DND-41 (cell line): ENCODE data around the gene GABRR2.

Experiments used
- ATAC-seq: fragments of 200-7000 bp; cut with Tn5 transposase; 3 replicates; pipeline ENCODE4 v1.9.1; 2021; ENCODE audit warnings: low read depth; ENCODE audit not compliant: insufficient read depth
- DNase-seq: peaks from one replicate; pipeline ENCODE4 v3.0.0-alpha.2; 2020
- H2AFZ ChIP-seq: 2 replicates; pipeline ENCODE4 v1.6.0; 2012; ENCODE audit warnings: low read depth, low read length
- H3K27ac ChIP-seq: 2 replicates; pipeline ENCODE4 v1.5.1; 2012; ENCODE audit warnings: low read length, inconsistent platforms
- H3K27me3 ChIP-seq: fragments of 200-600 bp; sonication (generic); 2 replicates; pipeline ENCODE4 v1.6.0; 2012; ENCODE audit warnings: low read length, mild to moderate bottlenecking, inconsistent platforms; ENCODE audit not compliant: insufficient read depth, poor library complexity
- H3K36me3 ChIP-seq: 2 replicates; pipeline ENCODE4 v1.5.1; 2012; ENCODE audit warnings: low read length, inconsistent platforms; ENCODE audit not compliant: insufficient read depth
- H3K4me1 ChIP-seq: 2 replicates; pipeline ENCODE4 v1.5.1; 2012; ENCODE audit warnings: mild to moderate bottlenecking, low read length; ENCODE audit not compliant: insufficient read depth
- H3K4me2 ChIP-seq: 2 replicates; pipeline ENCODE4 v1.6.0; 2012; ENCODE audit warnings: mild to moderate bottlenecking, moderate library complexity, low read length, inconsistent platforms; ENCODE audit not compliant: insufficient read depth
- H3K4me3 ChIP-seq, 2 experiments: fragments of 200-600 bp in 1 of 2; shearing (Covaris generic) in 1 of 2; 2 replicates each; pipeline ENCODE4 v1.5.1; 2012 to 2016; ENCODE audit warnings: inconsistent platforms in 2 of 2, low read length in 2 of 2, mild to moderate bottlenecking in 2 of 2, low read depth in 1 of 2, moderate library complexity in 1 of 2
- H3K79me2 ChIP-seq: 2 replicates; pipeline ENCODE4 v1.6.0; 2012; ENCODE audit warnings: low read length, inconsistent platforms; ENCODE audit not compliant: insufficient read depth
- H3K9ac ChIP-seq: 2 replicates; pipeline ENCODE4 v1.6.0; 2012; ENCODE audit warnings: low read depth, mild to moderate bottlenecking, inconsistent platforms, low read length, moderate library complexity
- H3K9me3 ChIP-seq: 2 replicates; pipeline ENCODE4 v1.5.1; 2012; ENCODE audit warnings: low read length, moderate library complexity, mild to moderate bottlenecking, inconsistent platforms; ENCODE audit not compliant: insufficient read depth, severe bottlenecking
- H4K20me1 ChIP-seq: 2 replicates; pipeline ENCODE4 v1.6.0; 2012; ENCODE audit warnings: low read length; ENCODE audit not compliant: insufficient read depth
- EZH2 ChIP-seq: IDR thresholded peaks from 3 replicates; pipeline ENCODE4 v1.6.1; 2012; ENCODE audit warnings: borderline replicate concordance, low read depth, mild to moderate bottlenecking, moderate library complexity, low read length, inconsistent platforms; ENCODE audit not compliant: severe bottlenecking
- TF ChIP-seq, protein P1 (sequence below): IDR thresholded peaks from 2 replicates; pipeline ENCODE4 v1.5.1; 2012; ENCODE audit warnings: borderline replicate concordance, low read length, moderate library complexity, mild to moderate bottlenecking; ENCODE audit not compliant: poor library complexity, severe bottlenecking; ENCODE audit errors: extremely low read depth

GABRR2 gene

DNA sequence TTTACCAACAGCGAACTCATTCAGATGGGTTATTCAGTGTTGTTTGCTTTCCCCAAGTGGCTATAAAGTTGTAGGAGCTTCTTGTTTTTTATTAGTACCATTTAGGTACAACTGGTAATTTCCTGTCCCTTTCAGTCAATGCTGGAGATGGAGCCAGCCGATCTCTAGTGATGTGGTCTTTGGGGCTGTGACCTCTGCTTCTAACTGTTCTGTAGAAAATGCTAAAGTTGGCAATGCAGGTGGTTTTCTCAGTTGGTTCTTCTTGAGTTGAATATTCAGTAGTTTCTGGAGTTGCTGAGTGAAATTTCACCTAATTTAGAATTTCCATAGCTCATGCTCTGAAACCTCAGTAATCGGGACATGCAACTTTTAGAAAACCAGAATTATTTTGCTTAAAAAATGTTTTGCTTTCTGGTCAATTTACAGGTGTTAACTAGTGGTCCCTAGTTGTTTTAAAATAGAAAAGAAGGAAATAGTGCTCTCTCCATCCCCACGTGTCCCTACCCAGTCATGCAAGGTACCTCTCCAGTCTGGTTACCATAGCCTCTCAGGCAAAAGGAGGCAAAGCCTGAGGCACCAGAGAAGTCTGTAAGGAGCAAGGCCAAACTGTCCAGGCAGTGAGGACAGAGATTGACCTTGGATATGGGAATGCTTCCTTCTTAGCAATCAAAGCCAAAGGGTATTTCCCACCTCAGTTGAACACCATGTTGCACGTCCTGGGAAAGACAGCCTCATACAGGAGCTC, 70.7 kb downstream of the GABRR2 start:
- Histone ChIP-seq H4K20me1 (no peaks in the 10 kb centered on the region), H3K9me3 (no peaks in the 10 kb centered on the region), H3K36me3 (no peaks in the 10 kb centered on the region), H3K27me3 (no peaks in the 10 kb centered on the region), H3K4me2 (no peak overlapping the region), H3K4me1 (peaks cover 6% of the 10 kb centered on the region), H3K79me2 (no peaks in the 10 kb centered on the region), H3K9ac (no peak overlapping the region), H3K27ac (no peak overlapping the region), H3K4me3 (no peak overlapping the region), H2AFZ (no peak overlapping the region)
- ATAC-seq (no peak), DNase-seq (no peak)
- TF ChIP-seq, protein P1, sequence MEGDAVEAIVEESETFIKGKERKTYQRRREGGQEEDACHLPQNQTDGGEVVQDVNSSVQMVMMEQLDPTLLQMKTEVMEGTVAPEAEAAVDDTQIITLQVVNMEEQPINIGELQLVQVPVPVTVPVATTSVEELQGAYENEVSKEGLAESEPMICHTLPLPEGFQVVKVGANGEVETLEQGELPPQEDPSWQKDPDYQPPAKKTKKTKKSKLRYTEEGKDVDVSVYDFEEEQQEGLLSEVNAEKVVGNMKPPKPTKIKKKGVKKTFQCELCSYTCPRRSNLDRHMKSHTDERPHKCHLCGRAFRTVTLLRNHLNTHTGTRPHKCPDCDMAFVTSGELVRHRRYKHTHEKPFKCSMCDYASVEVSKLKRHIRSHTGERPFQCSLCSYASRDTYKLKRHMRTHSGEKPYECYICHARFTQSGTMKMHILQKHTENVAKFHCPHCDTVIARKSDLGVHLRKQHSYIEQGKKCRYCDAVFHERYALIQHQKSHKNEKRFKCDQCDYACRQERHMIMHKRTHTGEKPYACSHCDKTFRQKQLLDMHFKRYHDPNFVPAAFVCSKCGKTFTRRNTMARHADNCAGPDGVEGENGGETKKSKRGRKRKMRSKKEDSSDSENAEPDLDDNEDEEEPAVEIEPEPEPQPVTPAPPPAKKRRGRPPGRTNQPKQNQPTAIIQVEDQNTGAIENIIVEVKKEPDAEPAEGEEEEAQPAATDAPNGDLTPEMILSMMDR = no peak
- no peak for TF ChIP-seq EZH2

DNA sequence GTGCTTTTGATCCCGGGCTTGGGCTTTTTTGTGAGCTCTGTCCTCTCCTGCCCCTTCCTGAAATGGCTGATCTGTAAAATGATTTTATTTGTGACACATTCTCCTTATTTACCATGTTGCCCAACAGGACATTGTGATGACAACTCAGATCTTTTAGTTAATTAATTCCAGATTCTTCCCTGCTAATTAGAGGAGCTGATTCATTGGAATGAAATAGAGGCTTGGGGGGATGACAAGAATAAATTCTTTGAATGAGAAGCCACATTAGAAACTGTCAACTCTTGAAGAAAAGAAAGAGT, 71.8 kb downstream of the GABRR2 start:
- Histone ChIP-seq H3K36me3 (no peaks in the 10 kb centered on the region), H3K4me2 (no peak overlapping the region), H3K9ac (no peak overlapping the region), H3K27me3 (no peaks in the 10 kb centered on the region), H3K9me3 (no peaks in the 10 kb centered on the region), H3K4me3 (no peak overlapping the region), H3K79me2 (no peaks in the 10 kb centered on the region), H4K20me1 (no peaks in the 10 kb centered on the region), H2AFZ (no peak overlapping the region), H3K4me1 (peaks cover 13% of the 10 kb centered on the region), H3K27ac (no peak overlapping the region)
- ATAC-seq (no peak), DNase-seq (no peak)
- TF ChIP-seq EZH2 = no peak
- TF ChIP-seq, protein P1 = no peak

DNA sequence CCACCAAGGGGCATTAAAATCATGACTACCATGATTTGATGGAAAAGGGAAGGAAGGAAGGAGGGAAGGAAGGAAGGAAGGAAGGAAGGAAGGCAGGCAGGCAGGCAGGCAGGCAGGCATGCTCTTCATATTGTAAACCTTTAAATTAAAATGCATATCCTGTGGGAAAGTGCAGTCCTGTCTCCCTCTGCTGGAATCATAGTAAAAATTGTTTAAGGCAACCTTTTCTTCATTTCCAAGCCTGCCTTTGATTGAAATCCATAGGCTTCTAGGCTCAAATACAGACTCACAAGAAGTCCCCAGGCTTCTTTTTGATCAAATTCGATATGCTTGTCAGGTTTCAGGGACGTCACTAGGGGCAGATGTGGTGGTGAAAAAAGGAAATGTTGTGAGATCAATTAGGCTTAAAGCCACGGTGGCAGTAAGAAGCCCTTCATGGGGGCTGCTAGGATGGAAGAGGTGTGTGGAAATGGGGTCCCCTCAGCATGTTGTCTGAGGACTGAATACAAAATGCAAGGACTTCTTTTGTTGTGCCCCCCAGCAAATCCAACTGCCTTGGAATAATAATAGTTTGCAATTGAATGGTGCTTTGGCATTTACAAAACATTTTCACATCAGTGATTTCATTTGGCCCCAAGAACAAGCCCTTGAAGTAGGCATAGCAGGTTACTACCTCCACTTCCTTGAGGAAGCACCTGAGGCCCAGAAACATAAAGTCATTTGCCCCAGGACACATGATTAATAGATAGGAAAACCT, 72.3 kb downstream of the GABRR2 start:
- H2AFZ ChIP-seq = no peak overlapping the region
- ATAC-seq = peak; percentile 48
- no peak overlapping the region for H3K27ac ChIP-seq
- no peak for TF ChIP-seq EZH2
- TF ChIP-seq, protein P1 = peak; percentile 62
- H3K79me2 ChIP-seq = no peaks in the 10 kb centered on the region
- H3K4me2 ChIP-seq = no peak overlapping the region
- H3K9me3 ChIP-seq = no peaks in the 10 kb centered on the region
- no peaks in the 10 kb centered on the region for H4K20me1 ChIP-seq
- peaks cover 13% of the 10 kb centered on the region for H3K4me1 ChIP-seq
- H3K4me3 ChIP-seq = no peak overlapping the region
- no peaks in the 10 kb centered on the region for H3K36me3 ChIP-seq
- DNase-seq = peak; percentile 19
- no peaks in the 10 kb centered on the region for H3K27me3 ChIP-seq
- H3K9ac ChIP-seq = no peak overlapping the region
